Measurements from ENCODE around the gene AHDC1. TPM values are rescaled to one million over a fixed set of nuclear protein-coding genes. Genes with fewer than 3 reads are reported as not detected.

The AHDC1 gene
- polyA plus RNA-seq, 2 of the 4 experiments (the other 2 are of a cell fraction) = 1.3 to 11.5 TPM

GRCh38 chr1:27633298-27633610 lies 29.3 kb upstream of the AHDC1 start (continued):
- TF ChIP-seq ELK1 (IDR thresholded peaks at IDR 0.05; ENCODE audit: low read depth, low read length) = no peak
- TF ChIP-seq NR3C1 (IDR thresholded peaks at IDR 0.05) = no peak
- TF ChIP-seq FOSL2 (IDR thresholded peaks at IDR 0.05) = no peak
- no peak for TF ChIP-seq FOSL2 (CRISPR knock-in tag; IDR thresholded peaks at IDR 0.05)

- ATAC-seq (no peak), DNase-seq (ENCODE audit: low read depth in 1 of 2, low spot score in 1 of 2) (no peak), FAIRE-seq (no peak)
- POLR2A ChIA-PET = no interaction called here
- no peaks in the 10 kb centered on the region for H3K9me3 ChIP-seq
- 65% methylated on average over 7 of the region's 14 CpGs for WGBS (ENCODE audit: missing lambda C conversion rate)
- no peak overlapping the region for H3K4me3 ChIP-seq
- no peak overlapping the region for H3K27ac ChIP-seq
- TF ChIP-seq RNF2 (IDR thresholded peaks at IDR 0.05; ENCODE audit: borderline replicate concordance, low read depth) (no peak), USF2 (IDR thresholded peaks at IDR 0.05) (no peak), BCL3 (IDR thresholded peaks at IDR 0.05) (no peak)
- no peak overlapping the region for H3K4me2 ChIP-seq
- H3K4me1 ChIP-seq = no peaks in the 10 kb centered on the region
- CTCF ChIA-PET = interaction anchor here (0.6 to 1.1 kb wide), 2 partner anchors 76 to 108 kb away, joined by 3 to 5 read pairs; no protein-coding TSS in a partner anchor
Measured at GRCh38 chr1:27632387-27633297, 28.7 kb upstream of the AHDC1 start.

- no peak for DNase-seq (ENCODE audit: low read depth in 1 of 2, low spot score in 1 of 2)
- Histone ChIP-seq H3K27ac (no peak overlapping the region), H3K9me3 (no peaks in the 10 kb centered on the region), H3K4me3 (no peak overlapping the region), H3K4me1 (no peaks in the 10 kb centered on the region), H3K4me2 (no peak overlapping the region)
- no peak for ATAC-seq
- no peak for FAIRE-seq
- ChIA-PET CTCF (interaction anchor here (1.4 to 2.5 kb wide), 4 partner anchors 9 to 38 kb away, joined by 5 to 11 read pairs (median 6); no protein-coding TSS in a partner anchor), POLR2A (no interaction called here)
- 60% methylated on average over 5 of the region's 5 CpGs for WGBS (ENCODE audit: missing lambda C conversion rate)
- TF ChIP-seq BCL3 (IDR thresholded peaks at IDR 0.05) (no peak), HOXB13 (CRISPR knock-in tag; IDR thresholded peaks at IDR 0.05; ENCODE audit: low read depth) (no peak), EP300 (IDR thresholded peaks at IDR 0.05) (no peak), EHF (CRISPR knock-in tag; IDR thresholded peaks at IDR 0.05) (no peak), ZC3H11A (IDR thresholded peaks at IDR 0.05) (no peak), HDAC2 (IDR thresholded peaks at IDR 0.05) (no peak), USF2 (IDR thresholded peaks at IDR 0.05) (no peak), RAD21 (conservative IDR thresholded peaks at IDR 0.05 in 1 of 2, IDR thresholded peaks at IDR 0.05 in 1 of 2) (no peak), REST (IDR thresholded peaks at IDR 0.05) (no peak), FOSL2 (IDR thresholded peaks at IDR 0.05) (no peak), FOSL2 (CRISPR knock-in tag; IDR thresholded peaks at IDR 0.05) (no peak), NPAS2 (CRISPR knock-in tag; IDR thresholded peaks at IDR 0.05; ENCODE audit: borderline replicate concordance) (no peak), E2F6 (IDR thresholded peaks at IDR 0.05; ENCODE audit: borderline replicate concordance, low read depth) (no peak), CTCF (IDR thresholded peaks at IDR 0.05) (no peak), HOXB5 (CRISPR knock-in tag; IDR thresholded peaks at IDR 0.05) (no peak), RNF2 (IDR thresholded peaks at IDR 0.05; ENCODE audit: borderline replicate concordance, low read depth) (no peak), HOXA7 (CRISPR knock-in tag; IDR thresholded peaks at IDR 0.05) (no peak)
Measured at GRCh38 chr1:27630859-27631491, 27.0 kb upstream of the AHDC1 start.

Data from A549 (cell line).